T-cell (primary cell): ENCODE data around the gene FBXO2. TPM values are rescaled to one million over a fixed set of nuclear protein-coding genes. Genes with fewer than 3 reads are reported as not detected.

Experiments used
- ATAC-seq, 4 experiments: fragments of 200-7000 bp in 3 of 4; fragments of 150-1000 bp in 1 of 4; cut with Tn5 transposase; replicated peaks in 1 of 4; 1 replicate in 3 of 4; 2 replicates in 1 of 4; pipeline ENCODE4 v1.10.0; 2021; ENCODE audit warnings: moderate library complexity in 3 of 4, mild to moderate bottlenecking in 2 of 4, moderate number of reproducible peaks in 1 of 4
- CTCF ChIA-PET, 2 donors: fragments of 300-600 bp; sonication (Branson Sonifier 250); formaldehyde crosslinking; loops; one replicate each; lab custom pipeline; 2022; ENCODE audit warnings: antibody characterized with exemption in 2 of 2; lab: Charles Lee
- POLR2A ChIA-PET, 2 donors: fragments of 300-600 bp; sonication (Branson Sonifier 250); formaldehyde crosslinking; loops; one replicate each; lab custom pipeline; 2022; ENCODE audit warnings: antibody characterized with exemption in 2 of 2; lab: Charles Lee
- DNase-seq, 35 experiments: peaks; one replicate each; pipeline versions ENCODE4 v3.0.0 to v3.0.0-alpha.2; 2013 to 2023
- H3K27ac ChIP-seq: one replicate; pipeline ENCODE4 v1.5.1; 2013; ENCODE audit warnings: low read length
- H3K27me3 ChIP-seq, 2 experiments: replicated peaks in 1 of 2; 1 replicate in 1 of 2; 2 replicates in 1 of 2; pipeline versions ENCODE4 v1.6.1 to v1.7.0; 2013; ENCODE audit warnings: low read length in 1 of 2, mixed read lengths in 1 of 2; ENCODE audit not compliant: control insufficient read depth in 2 of 2, insufficient read depth in 2 of 2; ENCODE audit errors: extremely low read depth in 1 of 2
- H3K36me3 ChIP-seq, 2 donors: 1 replicate in 1 of 2; 2 replicates in 1 of 2; pipeline versions ENCODE4 v1.6.1 to v1.7.0; 2013; ENCODE audit warnings: low read length in 1 of 2; ENCODE audit not compliant: control insufficient read depth in 2 of 2, insufficient read depth in 1 of 2; ENCODE audit errors: extremely low read depth in 1 of 2
- H3K4me1 ChIP-seq, 2 experiments: 1 replicate in 1 of 2; 2 replicates in 1 of 2; pipeline versions ENCODE4 v1.6.1 to v1.7.0; 2013; ENCODE audit warnings: low read length in 2 of 2, mixed read lengths in 1 of 2; ENCODE audit not compliant: insufficient read depth in 2 of 2, control insufficient read depth in 1 of 2; ENCODE audit errors: extremely low read depth in 1 of 2
- H3K4me3 ChIP-seq, 2 donors: 1 replicate in 1 of 2; 2 replicates in 1 of 2; pipeline versions ENCODE4 v1.5.1 to v1.7.0; 2013; ENCODE audit warnings: mild to moderate bottlenecking in 2 of 2, low read length in 1 of 2, moderate library complexity in 1 of 2; ENCODE audit not compliant: control insufficient read depth in 1 of 2; ENCODE audit errors: extremely low read depth in 1 of 2
- H3K9me3 ChIP-seq: 2 replicates; pipeline ENCODE4 v1.7.0; 2013
- H3K27ac Mint-ChIP-seq, 2 donors: one replicate each; pipeline ENCODE4 v1.8.0; 2020 to 2021; ENCODE audit warnings: mild to moderate bottlenecking in 2 of 2, mixed read lengths in 2 of 2
- H3K27me3 Mint-ChIP-seq, 2 donors: one replicate each; pipeline ENCODE4 v1.8.0; 2021 to 2022; ENCODE audit warnings: mixed read lengths in 2 of 2
- H3K36me3 Mint-ChIP-seq: one replicate; pipeline ENCODE4 v1.8.0; 2021; ENCODE audit warnings: mixed read lengths
- H3K4me1 Mint-ChIP-seq, 3 donors: one replicate each; pipeline ENCODE4 v1.8.0; 2020 to 2022; ENCODE audit warnings: mixed read lengths in 3 of 3, mild to moderate bottlenecking in 1 of 3
- H3K4me3 Mint-ChIP-seq, 3 donors: one replicate each; pipeline ENCODE4 v1.8.0; 2020 to 2022; ENCODE audit warnings: mild to moderate bottlenecking in 3 of 3, mixed read lengths in 3 of 3, moderate library complexity in 3 of 3
- H3K9me3 Mint-ChIP-seq, 3 donors: one replicate each; pipeline ENCODE4 v1.8.0; 2020 to 2022; ENCODE audit warnings: mixed read lengths in 3 of 3
- WGBS: methylation state at CpG from one replicate; pipeline ENCODE4 v1.1.5; 2013; ENCODE audit warnings: missing lambda C conversion rate; ENCODE audit not compliant: insufficient coverage; 5-methylcytosine and 5-hydroxymethylcytosine counted together
- total RNA-seq, 35 experiments: library from RNA in 6 of 35; stranded (reverse) in 6 of 35; fragments of 120-200 nt in 1 of 35; gene quantifications; one replicate each; pipeline versions ENCODE4 v1.2.1 to v1.2.4 and lab custom pipeline; 2013 to 2026

The FBXO2 gene
- total RNA-seq, 5 donors from 2014 or later (not counting 1 experiment from before 2014, with no cell fraction given) = 4.7 to 8.4 (median 6.3) TPM

DNA sequence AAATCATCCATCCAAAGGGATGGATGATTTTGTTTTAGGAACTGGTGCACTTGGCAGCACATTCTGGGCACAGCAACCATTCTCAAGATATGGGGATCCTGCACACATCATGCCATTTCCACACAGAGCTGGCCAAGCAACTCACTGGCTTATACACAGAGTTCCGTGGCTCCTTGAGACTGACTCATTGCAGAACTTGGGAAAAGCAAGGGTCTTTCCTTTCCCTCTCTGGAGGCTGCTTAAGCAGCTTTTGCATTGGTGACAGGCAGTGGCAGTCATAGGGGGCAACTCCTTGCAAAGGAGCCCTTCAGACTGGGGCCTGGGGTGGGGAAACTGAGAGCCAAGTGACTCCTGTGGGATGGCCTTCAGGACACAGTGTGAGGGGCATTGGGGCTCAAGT lies 28.6 kb upstream of the FBXO2 start:
- no peaks in the 10 kb centered on the region for H3K9me3 ChIP-seq
- Mint-ChIP-seq H3K27me3 (peaks cover 7 to 10% of the 10 kb centered on the region in 2 donors), H3K9me3 (no peaks in the 10 kb centered on the region), H3K36me3 (no peaks in the 10 kb centered on the region), H3K4me1 (peaks cover 18 to 23% (median 19%) of the 10 kb centered on the region in 3 donors), H3K4me3 (no peak overlapping the region), H3K27ac (no peak overlapping the region)
- H3K27me3 ChIP-seq = peaks cover 0 to 27% of the 10 kb centered on the region in 2 experiments
- ChIA-PET POLR2A (interaction anchor here in 1 of 2 donors (0.7 kb wide), 1 partner anchor 63 kb away, joined by 9 read pairs; no protein-coding TSS in a partner anchor), CTCF (interaction anchor here in 1 of 2 donors (0.5 kb wide), 1 partner anchor 19 kb away, joined by 3 read pairs; the partner anchor contains the start of gene FBXO6)
- ATAC-seq (no peak), DNase-seq (no peak)
- 90% methylated on average over 1 of the region's 1 CpG for WGBS
- no peaks in the 10 kb centered on the region for H3K36me3 ChIP-seq
- H3K27ac ChIP-seq = no peak overlapping the region
- H3K4me3 ChIP-seq = no peak overlapping the region
- peaks cover 2 to 24% of the 10 kb centered on the region in 2 experiments for H3K4me1 ChIP-seq

DNA sequence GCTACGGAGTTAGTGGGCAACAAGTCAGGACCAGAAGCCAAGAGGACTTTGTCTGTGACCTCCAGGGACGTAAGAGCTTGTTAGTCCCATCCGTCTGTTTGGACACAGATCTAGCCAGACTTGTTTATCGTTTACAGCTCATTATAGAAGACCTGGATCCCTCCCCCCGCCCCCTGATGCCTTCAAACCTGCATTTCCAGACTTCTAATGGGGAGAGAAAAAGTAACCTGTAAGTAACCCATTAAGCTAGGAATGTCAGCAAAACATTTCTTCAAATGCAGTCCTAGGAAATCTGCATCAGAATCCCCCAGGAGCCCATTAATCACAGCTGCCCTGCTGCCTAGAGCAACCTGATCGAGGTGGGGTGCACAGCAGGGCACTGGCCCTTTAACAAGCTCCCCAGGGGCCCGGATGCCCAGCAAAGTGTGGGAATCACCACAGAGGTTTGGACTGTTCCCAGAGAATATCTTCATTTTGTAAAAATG lies 28.1 kb upstream of the FBXO2 start:
- Mint-ChIP-seq H3K9me3 (no peaks in the 10 kb centered on the region), H3K4me3 (peak overlapping the region; percentile 85 to 94 (median 87)), H3K27me3 (peaks cover 3 to 6% of the 10 kb centered on the region in 2 donors), H3K4me1 (peaks cover 18 to 23% (median 19%) of the 10 kb centered on the region in 3 donors), H3K36me3 (no peaks in the 10 kb centered on the region), H3K27ac (no peak overlapping the region)
- peaks cover 0 to 24% of the 10 kb centered on the region in 2 experiments for H3K27me3 ChIP-seq
- H3K9me3 ChIP-seq = no peaks in the 10 kb centered on the region
- CTCF ChIA-PET = interaction anchor here in 1 of 2 donors (0.5 to 1.2 kb wide), 3 partner anchors 18 to 39 kb away, joined by 3 read pairs; partner anchors contain the start of gene FBXO6
- H3K4me3 ChIP-seq = no peak overlapping the region
- H3K27ac ChIP-seq = no peak overlapping the region
- DNase-seq (no peak), ATAC-seq (no peak)
- WGBS = 84% methylated on average over 4 of the region's 7 CpGs
- POLR2A ChIA-PET = interaction anchor here in 1 of 2 donors (0.5 kb wide), 1 partner anchor 17 kb away, joined by 6 read pairs; no protein-coding TSS in a partner anchor
- H3K4me1 ChIP-seq = peaks cover 2 to 24% of the 10 kb centered on the region in 2 experiments
- no peaks in the 10 kb centered on the region for H3K36me3 ChIP-seq

DNA sequence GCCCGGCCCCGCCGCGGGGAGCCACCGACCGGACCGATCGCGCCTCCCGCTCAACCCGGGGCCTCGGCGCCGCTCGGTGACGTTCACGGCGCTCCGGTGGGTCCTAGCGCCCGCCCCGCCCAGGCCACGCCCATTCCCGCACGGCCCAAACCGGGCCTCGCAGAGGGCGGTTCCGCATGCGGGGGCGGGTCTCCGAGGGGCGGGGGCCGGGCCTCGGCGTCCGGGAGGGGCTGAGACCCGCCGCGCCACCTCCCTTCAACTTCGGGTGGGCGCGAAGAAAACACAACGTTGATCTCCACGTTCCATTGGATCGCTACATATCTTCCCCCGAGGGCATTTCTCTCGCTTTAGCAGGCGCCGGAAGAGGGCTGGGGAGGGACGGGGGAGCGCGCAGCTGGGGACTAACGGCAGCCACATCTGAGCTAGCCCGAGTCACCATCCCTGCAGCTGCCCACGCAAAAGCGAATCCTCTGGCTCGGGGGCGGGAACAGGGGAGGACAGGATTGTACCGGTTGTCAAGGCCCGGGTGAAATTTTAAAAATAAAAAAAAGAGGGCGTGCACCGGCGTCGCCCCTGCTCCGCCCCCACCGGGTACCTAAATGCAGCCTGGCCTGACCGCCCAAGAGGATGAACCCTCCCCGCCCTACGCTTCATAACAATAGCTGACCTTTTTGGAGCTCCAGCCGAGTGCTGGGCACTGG lies 27.0 kb upstream of the FBXO2 start, which contains the start of gene MAD2L2:
Gene MAD2L2 (minus strand): TSS at position 78 of the 701 bp plus-strand sequence. CDS start 547 bp downstream, outside the sequence.
- H3K4me1 ChIP-seq = peaks cover 2 to 24% of the 10 kb centered on the region in 2 experiments
- Mint-ChIP-seq H3K27ac (peak within 1 kb of the TSS; percentile 86 to 88), H3K4me1 (peaks cover 18 to 23% (median 19%) of the 10 kb centered on the region in 3 donors), H3K27me3 (peaks cover 2 to 6% of the 10 kb centered on the region in 2 donors), H3K4me3 (peak within 1 kb of the TSS; percentile 85 to 94 (median 87)), H3K9me3 (no peaks in the 10 kb centered on the region), H3K36me3 (no peaks in the 10 kb centered on the region)
- peaks cover 5% of the 10 kb centered on the region in 2 donors for H3K36me3 ChIP-seq
- DNase-seq = peak; percentile 70 to 94 (median 85)
- peak within 1 kb of the TSS; percentile 58 for H3K27ac ChIP-seq
- peak within 1 kb of the TSS; percentile 78 to 97 for H3K4me3 ChIP-seq
- POLR2A ChIA-PET = no interaction called here
- H3K27me3 ChIP-seq = peaks cover 0 to 17% of the 10 kb centered on the region in 2 experiments
- H3K9me3 ChIP-seq = no peaks in the 10 kb centered on the region
- ATAC-seq = peak; percentile 89 to 94 (median 92)
- 0% methylated on average over 70 of the region's 71 CpGs for WGBS
- CTCF ChIA-PET = interaction anchor here in 1 of 2 donors (1.0 to 1.2 kb wide), 2 partner anchors 17 to 38 kb away, joined by 3 to 10 read pairs; partner anchors contain the start of gene FBXO6

DNA sequence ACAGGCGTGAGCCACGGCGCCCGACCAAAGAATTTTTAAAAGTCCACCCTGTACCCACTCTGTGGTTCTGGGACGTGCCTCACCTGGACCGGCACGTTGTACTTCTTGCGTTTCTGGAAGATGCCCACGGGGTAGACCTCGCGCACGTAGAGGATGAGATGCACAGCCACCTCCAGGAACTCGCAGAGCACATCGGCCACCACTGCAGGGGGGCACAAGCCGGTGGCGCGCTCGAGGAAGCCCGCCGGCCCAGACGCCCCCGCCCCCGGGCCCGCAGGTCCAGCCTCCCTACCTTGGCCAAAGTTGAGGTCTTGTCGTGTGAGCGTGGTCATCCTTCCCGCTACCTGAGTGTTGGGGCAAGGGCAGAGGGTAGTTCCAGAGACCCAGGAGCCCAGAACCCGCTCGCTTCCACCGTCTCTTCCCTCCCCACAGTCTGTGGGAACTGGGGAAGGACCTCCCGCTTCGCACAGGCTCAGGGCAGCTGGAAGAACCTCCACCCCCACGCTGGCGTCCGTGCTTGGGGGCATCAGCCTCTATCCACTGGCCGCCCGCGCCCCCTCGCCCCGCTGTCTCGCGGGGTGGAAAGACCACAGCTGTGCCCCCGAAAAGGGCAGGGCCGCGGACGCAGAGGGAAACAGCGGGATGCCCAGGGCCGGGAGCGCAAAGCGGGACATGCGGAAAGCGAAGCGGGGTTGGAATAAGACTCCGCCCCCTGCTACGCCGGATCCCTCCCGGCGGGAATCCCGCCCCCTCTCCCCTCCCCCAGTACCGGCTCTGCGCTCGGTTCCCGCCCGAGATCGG lies 26.2 kb upstream of the FBXO2 start:
- peak in 2 of 35 experiments; percentile 9 to 24 for DNase-seq
- ChIA-PET CTCF (no interaction called here), POLR2A (no interaction called here)
- H3K27me3 ChIP-seq = peaks cover 0 to 13% of the 10 kb centered on the region in 2 experiments
- ATAC-seq = peak in 3 of 4 experiments; percentile 10 to 15 (median 10)
- H3K4me1 ChIP-seq = peaks cover 2 to 24% of the 10 kb centered on the region in 2 experiments
- Mint-ChIP-seq H3K27me3 (peaks cover 0 to 2% of the 10 kb centered on the region in 2 donors), H3K4me1 (peaks cover 18 to 23% (median 19%) of the 10 kb centered on the region in 3 donors), H3K9me3 (no peaks in the 10 kb centered on the region), H3K4me3 (peak overlapping the region; percentile 80 to 85 (median 82)), H3K27ac (peak overlapping the region in 1 of 2 donors; percentile 44), H3K36me3 (peaks cover 6% of the 10 kb centered on the region)
- H3K4me3 ChIP-seq = peak overlapping the region; percentile 78 to 97
- peaks cover 5 to 13% of the 10 kb centered on the region in 2 donors for H3K36me3 ChIP-seq
- no peaks in the 10 kb centered on the region for H3K9me3 ChIP-seq
- peak overlapping the region; percentile 42 for H3K27ac ChIP-seq
- 14% methylated on average over 46 of the region's 65 CpGs for WGBS

GRCh38 chr1:11678442-11678841 lies 24.2 kb upstream of the FBXO2 start:
- ChIA-PET POLR2A (no interaction called here), CTCF (no interaction called here)
- no peaks in the 10 kb centered on the region for H3K27me3 Mint-ChIP-seq
- H3K27ac Mint-ChIP-seq = no peak overlapping the region
- H3K4me3 Mint-ChIP-seq = peak overlapping the region in 2 of 3 donors; percentile 16 to 21
- H3K4me1 Mint-ChIP-seq = peaks cover 18 to 23% (median 19%) of the 10 kb centered on the region in 3 donors
- DNase-seq = no peak
- Histone ChIP-seq H3K27me3 (peaks cover 0 to 4% of the 10 kb centered on the region in 2 experiments), H3K36me3 (peaks cover 12 to 28% of the 10 kb centered on the region in 2 donors), H3K4me3 (no peak overlapping the region), H3K4me1 (peaks cover 2 to 24% of the 10 kb centered on the region in 2 experiments), H3K9me3 (no peaks in the 10 kb centered on the region), H3K27ac (no peak overlapping the region)
- no peaks in the 10 kb centered on the region for H3K9me3 Mint-ChIP-seq
- no peak for ATAC-seq
- WGBS = no CpG with 5 or more reads among the region's 2 CpGs
- peaks cover 15% of the 10 kb centered on the region for H3K36me3 Mint-ChIP-seq
